Urinary bladder (tissue), 4 donors: ENCODE measurements around the gene LEPR. TPM values are rescaled to one million over a fixed set of nuclear protein-coding genes. Genes with fewer than 3 reads are reported as not detected.
A peak's percentile ranks its signal among the peaks of the same experiment; 100 is the strongest.

Experiments
- DNase-seq: peaks from one replicate; pipeline ENCODE4 v3.0.0-alpha.2; 2015; ENCODE audit errors: extremely low spot score
- H3K27ac ChIP-seq: one replicate; pipeline ENCODE4 v1.5.1; 2013; ENCODE audit warnings: low read depth, mild to moderate bottlenecking, moderate library complexity
- H3K36me3 ChIP-seq: one replicate; pipeline ENCODE4 v1.6.1; 2013; ENCODE audit warnings: mild to moderate bottlenecking, moderate library complexity; ENCODE audit not compliant: insufficient read depth
- H3K4me1 ChIP-seq: one replicate; pipeline ENCODE4 v1.6.1; 2013; ENCODE audit warnings: mild to moderate bottlenecking, moderate library complexity; ENCODE audit not compliant: insufficient read depth
- H3K4me3 ChIP-seq: one replicate; pipeline ENCODE4 v1.5.1; 2013; ENCODE audit warnings: low read depth, low read length
- WGBS: extraction: QIAGEN DNeasy Blood & Tissue Kit; methylation state at CpG from one replicate; pipeline ENCODE4 v1.1.7; 2013; 5-methylcytosine and 5-hydroxymethylcytosine counted together
- polyA plus RNA-seq: library from polyadenylated mRNA; stranded (reverse); fragments of 200-250 nt; gene quantifications from one replicate; pipeline ENCODE4 v1.2.3, GENCODE V29; 2013
- total RNA-seq: library from RNA; depleted of rRNA; stranded (reverse); fragments of >200 nt; gene quantifications from one replicate; pipeline ENCODE4 v1.2.3, GENCODE V29; 2014
- donor health status: healthy with polysubstance abuse.
- donor health status: healthy.

LEPR gene
- total and polyA plus RNA-seq, 2 donors = 13.5 to 32.1 TPM

- no peaks in the 10 kb centered on the region for H3K36me3 ChIP-seq
- 94% methylated on average over 4 of the region's 4 CpGs for WGBS
- H3K4me1 ChIP-seq = no peaks in the 10 kb centered on the region
- no peak overlapping the region for H3K4me3 ChIP-seq
- no peak for DNase-seq
- H3K27ac ChIP-seq = no peak overlapping the region
Measured at GRCh38 chr1:65418522-65419185, 1.8 kb upstream of the LEPR start.

GRCh38 chr1:65419681-65420589 lies 533 bp upstream of the LEPR start:
- under 1% methylated on average over 52 of the region's 52 CpGs for WGBS
- Histone ChIP-seq H3K4me1 (no peaks in the 10 kb centered on the region), H3K36me3 (no peaks in the 10 kb centered on the region), H3K27ac (peak overlapping the region; percentile 95), H3K4me3 (peak overlapping the region; percentile 73)
- DNase-seq = peak; percentile 97

GRCh38 chr1:65421351-65422025 lies 1.0 kb downstream of the LEPR start:
- Histone ChIP-seq H3K4me1 (no peaks in the 10 kb centered on the region), H3K36me3 (peaks cover 2% of the 10 kb centered on the region), H3K4me3 (peak overlapping the region; percentile 73), H3K27ac (no peak overlapping the region)
- peak; percentile 10 for DNase-seq
- 2% methylated on average over 13 of the region's 13 CpGs for WGBS

- Histone ChIP-seq H3K4me3 (no peak overlapping the region), H3K27ac (no peak overlapping the region)
- WGBS = 90% methylated on average over 12 of the region's 12 CpGs
Measured at GRCh38 chr1:65422241-65423203, 2.1 kb downstream of the LEPR start.

GRCh38 chr1:65423884-65424572 lies 3.6 kb downstream of the LEPR start:
- Histone ChIP-seq H3K36me3 (peaks cover 8% of the 10 kb centered on the region), H3K27ac (no peak overlapping the region), H3K4me1 (no peaks in the 10 kb centered on the region), H3K4me3 (no peak overlapping the region)
- no peak for DNase-seq
- WGBS = 79% methylated on average over 2 of the region's 2 CpGs

More at GRCh38 chr1:65422241-65423203, 2.1 kb downstream of the LEPR start:
- peaks cover 3% of the 10 kb centered on the region for H3K36me3 ChIP-seq
- no peaks in the 10 kb centered on the region for H3K4me1 ChIP-seq
- no peak for DNase-seq

GRCh38 chr1:65424573-65424889 lies 4.1 kb downstream of the LEPR start:
- DNase-seq = no peak
- no peak overlapping the region for H3K27ac ChIP-seq
- no peak overlapping the region for H3K4me3 ChIP-seq
- H3K4me1 ChIP-seq = no peaks in the 10 kb centered on the region
- WGBS = 61% methylated on average over 1 of the region's 1 CpG
- H3K36me3 ChIP-seq = peaks cover 11% of the 10 kb centered on the region

- WGBS = 96% methylated on average over 2 of the region's 2 CpGs
- no peaks in the 10 kb centered on the region for H3K4me1 ChIP-seq
- peaks cover 11% of the 10 kb centered on the region for H3K36me3 ChIP-seq
- no peak overlapping the region for H3K4me3 ChIP-seq
- H3K27ac ChIP-seq = no peak overlapping the region
- DNase-seq = no peak
Measured at GRCh38 chr1:65425006-65425405, 4.5 kb downstream of the LEPR start.

GRCh38 chr1:65425697-65426096 lies 5.2 kb downstream of the LEPR start:
- Histone ChIP-seq H3K4me1 (no peaks in the 10 kb centered on the region), H3K27ac (no peak overlapping the region), H3K4me3 (no peak overlapping the region), H3K36me3 (peaks cover 11% of the 10 kb centered on the region)
- WGBS = 91% methylated on average over 3 of the region's 3 CpGs
- DNase-seq = no peak

GRCh38 chr1:65429078-65429477 lies 8.6 kb downstream of the LEPR start:
- H3K4me1 ChIP-seq = no peaks in the 10 kb centered on the region
- peak overlapping the region; percentile 10 for H3K27ac ChIP-seq
- no peak overlapping the region for H3K4me3 ChIP-seq
- peaks cover 13% of the 10 kb centered on the region for H3K36me3 ChIP-seq
- 93% methylated on average over 2 of the region's 2 CpGs for WGBS
- no peak for DNase-seq

- Histone ChIP-seq H3K27ac (peak overlapping the region; percentile 23), H3K36me3 (peaks cover 16% of the 10 kb centered on the region), H3K4me3 (no peak overlapping the region), H3K4me1 (no peaks in the 10 kb centered on the region)
- 63% methylated on average over 7 of the region's 7 CpGs for WGBS
- no peak for DNase-seq
Measured at GRCh38 chr1:65429806-65430205, 9.3 kb downstream of the LEPR start.

- Histone ChIP-seq H3K36me3 (peaks cover 16% of the 10 kb centered on the region), H3K27ac (no peak overlapping the region)
- WGBS = 41% methylated on average over 1 of the region's 1 CpG
Measured at GRCh38 chr1:65431111-65431705, 10.7 kb downstream of the LEPR start.

GRCh38 chr1:65432918-65433317 lies 12.4 kb downstream of the LEPR start:
- no peaks in the 10 kb centered on the region for H3K4me1 ChIP-seq
- H3K27ac ChIP-seq = no peak overlapping the region
- peaks cover 11% of the 10 kb centered on the region for H3K36me3 ChIP-seq
- 71% methylated on average over 8 of the region's 8 CpGs for WGBS
- no peak overlapping the region for H3K4me3 ChIP-seq
- DNase-seq = no peak

More at GRCh38 chr1:65431111-65431705, 10.7 kb downstream of the LEPR start:
- no peak for DNase-seq
- no peaks in the 10 kb centered on the region for H3K4me1 ChIP-seq
- H3K4me3 ChIP-seq = no peak overlapping the region
